GM18511 (cell line): ENCODE results near the gene QSOX1.
"Not testable (repeated sequence)": the region's sequence is repeated elsewhere in the genome, so short reads cannot be mapped to it uniquely, and the experiment has no call there.

Experiments
- ATAC-seq: cut with Tn5 transposase; IDR thresholded peaks from one replicate; pipeline ENCODE4 v1.9.1; 2021; ENCODE audit warnings: mild to moderate bottlenecking, moderate library complexity; ENCODE audit not compliant: unreplicated experiment

Gene QSOX1

GRCh38 chr1:180186831-180187230 is 32.2 kb downstream of the QSOX1 start:
- ATAC-seq, result no peak

- ATAC-seq, result no peak
These were observed 33.0 kb downstream of the QSOX1 start for GRCh38 chr1:180187626-180188025.

GRCh38 chr1:180188091-180188506 is 33.4 kb downstream of the QSOX1 start:
- ATAC-seq, result no peak

- no peak for ATAC-seq
These were observed 34.1 kb downstream of the QSOX1 start for GRCh38 chr1:180188684-180189175.

- ATAC-seq, result no peak
These were observed 35.4 kb downstream of the QSOX1 start for GRCh38 chr1:180190091-180190490.

GRCh38 chr1:180192172-180192571 is 37.5 kb downstream of the QSOX1 start:
- no peak for ATAC-seq

GRCh38 chr1:180193141-180194047 is 38.7 kb downstream of the QSOX1 start:
- ATAC-seq, result no peak

GRCh38 chr1:180194048-180194425 is 39.4 kb downstream of the QSOX1 start:
- no peak for ATAC-seq

GRCh38 chr1:180194546-180195207 is 40.0 kb downstream of the QSOX1 start:
- ATAC-seq, result no peak

- no peak for ATAC-seq
These were observed 40.7 kb downstream of the QSOX1 start for GRCh38 chr1:180195401-180195800.

- no peak for ATAC-seq
These were observed 41.2 kb downstream of the QSOX1 start for GRCh38 chr1:180195916-180196315.

GRCh38 chr1:180196436-180197003 is 41.9 kb downstream of the QSOX1 start:
- no peak for ATAC-seq

- ATAC-seq, result no peak
These were observed 42.6 kb downstream of the QSOX1 start for GRCh38 chr1:180197231-180197630.

GRCh38 chr1:180198196-180198595 is 43.5 kb downstream of the QSOX1 start:
- no peak for ATAC-seq

- no peak for ATAC-seq
These were observed 43.9 kb downstream of the QSOX1 start for GRCh38 chr1:180198611-180199010.

GRCh38 chr1:180199018-180199417 is 44.3 kb downstream of the QSOX1 start:
- ATAC-seq, result no peak

- no peak for ATAC-seq
These were observed 47.0 kb downstream of the QSOX1 start for GRCh38 chr1:180201451-180202200.

GRCh38 chr1:180202588-180202987 is 47.9 kb downstream of the QSOX1 start:
- ATAC-seq, result not testable (repeated sequence)

- no peak for ATAC-seq
These were observed 49.6 kb downstream of the QSOX1 start for GRCh38 chr1:180204231-180204630.

GRCh38 chr1:180206581-180206980 is 51.9 kb downstream of the QSOX1 start:
- ATAC-seq, result no peak

- no peak for ATAC-seq
These were observed 53.6 kb downstream of the QSOX1 start for GRCh38 chr1:180208264-180208663.
